ENCODE data around the gene SYNGR1.

SYNGR1 gene

DNA sequence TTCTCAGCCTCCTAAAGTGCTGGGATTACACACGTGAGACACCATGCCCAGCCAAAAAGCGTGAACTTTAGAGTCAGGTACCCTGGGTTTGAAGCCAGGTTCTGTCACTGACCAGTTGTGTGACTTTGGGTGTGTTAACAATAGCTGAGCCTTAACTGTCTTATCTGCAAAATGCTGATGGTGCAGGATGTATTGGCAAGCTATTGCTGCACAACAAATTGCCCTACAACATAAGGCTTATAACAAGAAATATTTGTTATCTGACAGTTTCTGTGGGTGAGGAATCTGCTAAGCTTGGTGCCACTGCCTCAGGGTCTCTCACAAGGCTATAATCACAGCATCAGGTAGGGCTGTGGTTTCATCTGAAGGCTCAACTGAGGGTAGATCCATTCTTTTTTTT is 21.9 kb downstream of the SYNGR1 start:
- no peak for DNase-seq (ENCODE audit: low read depth)

DNA sequence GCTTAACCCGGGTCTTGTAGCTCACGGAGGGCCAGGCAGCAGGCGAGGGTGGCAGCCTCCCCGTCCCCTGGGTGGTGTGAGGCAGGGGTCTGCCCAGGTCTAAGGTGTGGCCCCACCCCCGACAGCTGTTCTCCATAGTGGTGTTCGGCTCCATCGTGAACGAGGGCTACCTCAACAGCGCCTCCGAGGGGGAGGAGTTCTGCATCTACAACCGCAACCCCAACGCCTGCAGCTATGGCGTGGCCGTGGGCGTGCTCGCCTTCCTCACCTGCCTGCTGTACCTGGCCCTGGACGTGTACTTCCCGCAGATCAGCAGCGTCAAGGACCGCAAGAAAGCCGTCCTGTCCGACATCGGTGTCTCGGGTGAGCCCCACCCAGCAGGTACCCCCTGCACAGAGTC is 24.4 kb downstream of the SYNGR1 start:
- no peak for DNase-seq (ENCODE audit: low read depth)

DNA sequence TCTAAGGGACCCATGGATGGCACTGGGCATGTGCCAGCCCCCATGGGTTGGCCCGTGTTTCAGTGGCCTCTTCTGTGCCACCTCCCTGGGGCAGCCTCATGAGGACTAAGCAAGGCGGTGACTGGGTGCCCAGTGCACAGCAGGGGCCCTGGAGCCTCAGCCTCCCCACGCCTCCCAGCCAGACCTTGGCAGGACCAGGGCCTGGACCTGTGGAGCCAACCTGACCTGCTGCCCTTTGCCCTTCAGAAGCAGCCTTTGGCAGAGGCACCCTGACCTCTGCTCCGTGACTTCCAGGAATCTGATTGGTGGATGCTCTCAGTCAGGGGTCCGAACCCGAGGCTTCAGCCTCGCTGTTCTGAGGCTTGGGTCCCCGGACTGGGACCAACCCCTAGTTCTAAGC is 25.0 kb downstream of the SYNGR1 start:
- DNase-seq (ENCODE audit: low read depth), result no peak

DNA sequence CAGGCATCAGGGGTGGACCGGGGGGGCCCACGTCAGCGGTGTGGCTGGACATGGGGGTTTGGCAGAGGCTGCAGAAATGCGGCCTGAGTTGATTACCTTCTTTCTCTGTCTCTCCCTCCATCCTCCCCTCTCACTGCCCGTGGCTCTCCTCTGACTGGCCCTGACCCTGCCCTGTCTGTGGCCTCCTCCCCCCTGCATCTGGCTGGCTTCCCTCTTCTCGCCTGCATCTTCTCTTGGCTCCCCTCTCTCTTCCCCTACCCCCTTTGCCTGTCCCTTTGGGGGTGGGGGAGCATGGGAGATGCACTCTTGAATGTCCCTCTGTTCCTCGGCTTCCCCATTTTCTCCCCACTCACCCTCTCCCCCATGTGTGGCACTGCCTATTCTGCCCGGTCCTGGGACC is 25.9 kb downstream of the SYNGR1 start:
- no peak for DNase-seq (ENCODE audit: low read depth)

DNA sequence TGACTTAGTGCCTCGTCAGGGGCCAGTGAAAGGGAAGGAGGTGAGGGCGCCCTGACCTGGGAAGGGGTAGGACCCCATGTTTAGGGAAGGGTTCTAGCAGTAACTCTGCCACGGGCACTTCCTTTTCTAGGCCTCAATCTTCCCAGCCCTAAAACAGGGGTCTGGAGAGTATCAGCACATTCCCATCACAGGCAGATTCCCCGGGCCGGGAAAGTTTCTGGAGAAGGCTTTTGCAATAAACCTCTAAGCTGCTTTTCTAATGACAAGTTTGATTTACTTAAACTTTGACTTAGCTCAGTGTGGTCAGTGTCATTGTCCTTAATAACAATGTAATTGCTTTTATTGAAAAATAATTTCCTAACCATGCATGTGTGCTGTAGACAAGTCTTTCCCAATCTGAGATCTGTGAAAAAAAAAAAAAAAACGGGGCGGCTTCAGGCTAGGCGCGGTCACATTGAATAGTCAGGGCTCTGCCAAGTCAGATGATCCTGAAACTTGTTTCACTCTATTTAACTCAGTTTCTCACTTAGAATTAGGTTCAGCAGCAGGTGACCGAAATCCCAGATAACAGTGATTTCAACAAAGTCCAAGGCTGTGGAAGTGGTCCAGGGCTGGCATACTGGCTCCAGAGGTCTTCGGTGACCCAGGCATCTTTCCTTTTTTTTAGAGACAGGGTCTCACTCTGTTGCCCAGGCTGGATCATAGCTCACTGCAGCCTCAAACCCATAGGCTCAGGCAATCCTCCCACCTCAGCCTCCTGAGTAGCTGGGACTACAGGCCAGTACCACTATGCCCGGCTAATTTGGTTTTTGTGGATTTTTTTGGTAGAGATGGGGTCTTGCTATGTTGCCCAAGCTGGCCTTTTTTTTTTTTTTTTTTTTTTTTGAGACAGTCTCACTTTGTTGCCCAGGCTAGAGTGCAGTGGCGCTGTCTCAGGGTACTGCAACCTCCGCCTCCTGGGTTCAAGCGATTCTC is 30.3 kb downstream of the SYNGR1 start:
- no peak for DNase-seq (ENCODE audit: low read depth)

DNA sequence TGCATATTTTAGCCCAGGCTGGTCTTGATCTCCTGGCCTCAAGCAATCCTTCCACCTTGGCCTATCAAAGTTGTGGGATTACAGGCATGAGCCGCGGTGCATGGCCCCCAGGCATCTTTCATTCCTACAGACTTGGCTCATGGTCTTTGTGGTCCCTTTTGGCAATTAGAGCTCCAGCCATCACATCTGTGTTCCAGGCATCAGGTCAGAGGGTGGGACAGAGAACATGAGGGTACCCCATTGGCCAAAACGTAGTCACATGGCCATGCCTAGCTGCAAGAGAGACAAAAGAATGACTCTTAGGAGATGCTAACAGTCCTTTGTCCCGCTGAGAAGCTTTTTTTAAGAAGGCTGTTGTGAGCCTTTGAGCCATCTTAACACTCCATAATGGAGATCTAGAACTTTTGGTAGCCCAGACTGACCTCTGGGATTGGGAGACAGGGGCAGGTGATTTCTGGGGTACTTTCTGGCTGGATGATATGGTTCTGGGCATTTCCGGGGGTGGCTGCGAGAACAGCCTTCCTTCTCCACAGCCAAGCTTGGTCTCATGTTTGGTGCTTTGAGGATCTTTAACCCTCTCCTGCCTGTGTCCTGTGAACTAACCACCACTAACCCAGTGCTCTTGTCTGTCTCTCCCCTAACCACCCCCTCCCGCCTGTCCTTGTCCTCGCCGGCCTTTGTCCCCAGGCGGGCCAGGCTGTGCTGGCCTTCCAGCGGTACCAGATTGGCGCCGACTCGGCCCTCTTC is 31.4 kb downstream of the SYNGR1 start:
- DNase-seq (ENCODE audit: low read depth), result no peak

DNA sequence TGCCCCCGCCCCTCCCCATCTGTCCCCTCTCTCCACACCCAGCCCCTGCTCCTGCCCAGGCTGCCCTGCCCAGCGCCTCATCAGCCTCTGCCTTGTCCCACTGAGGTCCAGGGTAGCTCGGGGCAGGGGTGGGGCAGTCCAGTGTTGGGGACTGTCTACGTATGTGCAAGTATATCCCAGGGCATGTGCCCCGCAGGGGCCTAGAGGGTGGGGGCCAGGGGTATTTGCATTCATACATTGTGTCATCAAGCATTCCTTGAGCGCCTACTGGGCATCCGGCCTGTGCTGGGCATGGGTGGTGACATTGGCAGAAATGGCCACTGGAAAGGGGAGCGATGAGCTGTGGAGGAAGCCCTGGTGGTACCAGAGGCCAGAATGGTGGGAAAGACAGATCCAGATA is 32.1 kb downstream of the SYNGR1 start:
- no peak for DNase-seq (ENCODE audit: low read depth)

DNA sequence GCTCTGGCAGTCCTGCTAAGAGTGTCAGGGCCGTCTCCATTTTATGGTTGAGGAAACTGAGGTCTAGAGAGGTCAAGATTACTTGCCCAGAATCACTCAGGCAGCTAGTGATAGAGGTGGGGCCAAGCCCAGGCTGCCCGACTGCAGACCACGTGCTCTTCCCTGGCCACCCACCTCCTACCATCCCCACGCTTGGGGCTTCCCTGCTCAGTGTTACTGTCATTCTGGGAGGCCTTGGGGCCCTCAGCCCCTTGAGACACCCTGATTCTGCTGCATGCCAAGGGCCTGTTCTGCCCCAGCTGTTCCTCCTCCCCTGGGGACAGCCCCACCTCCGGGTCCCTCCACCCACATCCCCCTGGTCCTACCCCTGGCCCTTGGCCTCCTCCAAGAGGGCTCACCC is 32.6 kb downstream of the SYNGR1 start:
- no peak for DNase-seq (ENCODE audit: low read depth)

DNA sequence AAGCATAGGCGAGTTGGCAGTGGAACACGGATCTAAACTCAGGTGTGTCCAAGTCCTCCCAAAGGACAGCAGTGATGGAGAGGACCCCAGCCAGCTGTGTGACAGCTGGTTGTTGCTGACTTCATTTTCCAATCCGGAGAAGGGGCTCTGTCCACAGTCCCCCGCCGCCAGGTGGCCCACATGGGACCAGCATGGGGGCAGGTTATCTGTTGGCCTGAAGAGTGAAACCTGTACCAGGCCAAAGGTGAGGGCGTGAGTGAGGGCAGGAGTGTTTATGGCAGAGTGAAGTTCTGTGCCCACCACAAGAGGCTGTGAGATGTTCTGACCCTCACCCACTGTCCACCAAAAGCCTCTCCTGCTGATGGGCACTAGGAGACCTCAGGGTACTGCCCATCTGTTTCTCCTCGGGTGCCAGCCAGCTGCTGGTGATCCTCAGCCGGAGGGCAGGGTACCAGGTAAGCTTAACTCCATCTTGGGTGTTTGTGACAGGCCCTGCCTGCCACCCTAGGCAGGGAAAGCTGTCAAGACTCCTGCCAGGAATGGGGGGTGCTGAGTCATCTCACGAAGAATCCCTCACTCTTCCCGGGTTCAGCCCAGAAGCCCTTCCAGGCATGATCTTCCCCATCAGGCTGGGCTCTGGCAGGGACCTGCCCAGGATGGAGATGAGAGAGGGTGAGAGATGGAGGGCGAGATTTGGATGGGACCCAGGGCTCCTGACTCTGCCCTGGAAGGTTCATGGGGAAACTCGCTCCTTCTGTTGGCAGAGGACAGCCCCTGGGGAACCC is 34.2 kb downstream of the SYNGR1 start:
- DNase-seq (ENCODE audit: low read depth), result no peak

DNA sequence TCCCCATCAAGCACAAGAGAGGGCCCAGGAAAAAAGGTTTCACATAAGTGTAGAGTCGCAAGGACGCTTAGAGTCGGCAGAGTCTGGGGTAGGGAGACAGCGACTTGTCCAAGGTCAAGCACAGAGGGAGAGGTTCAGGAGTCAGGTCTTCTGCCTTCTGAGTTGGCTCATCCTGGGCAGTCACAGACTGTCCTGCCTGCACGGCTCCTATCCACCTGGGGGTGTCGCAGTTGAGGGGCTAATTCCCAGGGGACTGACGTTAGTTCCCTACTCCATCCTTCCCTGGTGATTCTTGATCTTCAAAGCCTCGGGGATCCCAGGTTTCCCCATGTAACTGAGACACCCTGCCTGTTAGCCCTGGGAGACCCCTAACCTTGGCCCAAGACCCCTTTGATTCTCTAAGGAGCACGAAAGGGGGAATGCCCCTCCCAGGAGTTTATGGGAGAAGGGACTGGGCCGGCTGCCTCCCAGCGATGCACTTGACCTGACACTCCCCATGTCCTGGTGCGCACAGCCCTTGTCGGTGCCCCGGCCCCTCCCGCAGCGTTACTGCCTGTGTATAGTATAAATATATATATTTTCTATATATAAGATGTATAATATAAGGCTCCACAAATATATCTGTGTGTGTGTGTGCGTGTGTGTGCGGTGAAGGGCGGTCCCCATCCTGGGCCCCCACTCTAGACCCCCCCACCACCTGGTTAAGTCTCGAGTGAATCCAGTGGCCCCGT is 35.1 kb downstream of the SYNGR1 start:
- no peak for DNase-seq (ENCODE audit: low read depth)

DNA sequence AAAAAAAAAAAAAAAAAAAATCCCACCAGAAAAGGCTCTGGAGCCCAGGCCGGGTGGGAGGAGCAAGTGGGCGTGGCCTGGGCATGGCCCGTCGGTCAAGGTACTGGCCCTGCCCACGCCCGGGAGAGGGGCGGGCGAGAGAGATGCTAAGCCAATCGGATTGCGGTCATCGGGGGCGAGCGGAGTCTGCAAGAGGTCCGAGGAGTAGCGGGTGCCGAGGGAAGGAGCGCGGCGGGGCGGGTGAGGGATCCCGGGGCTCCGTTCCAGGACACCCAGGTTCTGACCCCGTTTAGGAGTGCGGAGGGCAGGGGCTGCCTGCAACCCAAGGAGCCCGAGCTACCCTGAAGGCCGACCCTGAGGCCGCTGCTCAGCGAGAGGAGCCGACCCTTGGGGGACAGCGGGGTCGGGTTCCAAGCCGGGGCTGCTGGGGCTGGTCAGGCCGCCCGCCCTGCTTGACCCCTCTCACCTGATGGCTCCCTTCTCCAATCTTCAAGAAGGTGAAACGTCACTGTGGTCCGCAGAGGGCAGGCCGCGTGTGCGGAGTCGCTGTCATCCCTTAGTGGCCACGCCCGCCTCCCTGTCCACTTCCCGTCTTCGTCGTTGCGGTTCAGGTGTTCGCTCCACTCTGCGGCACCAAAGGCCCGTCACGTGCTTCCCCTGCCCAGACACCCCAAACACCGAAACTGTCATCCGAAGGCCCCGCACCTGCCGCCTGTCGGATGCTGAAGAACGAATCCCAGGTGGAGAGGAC is 38.6 kb downstream of the SYNGR1 start:
- peak; percentile 58 for DNase-seq (ENCODE audit: low read depth)

DNA sequence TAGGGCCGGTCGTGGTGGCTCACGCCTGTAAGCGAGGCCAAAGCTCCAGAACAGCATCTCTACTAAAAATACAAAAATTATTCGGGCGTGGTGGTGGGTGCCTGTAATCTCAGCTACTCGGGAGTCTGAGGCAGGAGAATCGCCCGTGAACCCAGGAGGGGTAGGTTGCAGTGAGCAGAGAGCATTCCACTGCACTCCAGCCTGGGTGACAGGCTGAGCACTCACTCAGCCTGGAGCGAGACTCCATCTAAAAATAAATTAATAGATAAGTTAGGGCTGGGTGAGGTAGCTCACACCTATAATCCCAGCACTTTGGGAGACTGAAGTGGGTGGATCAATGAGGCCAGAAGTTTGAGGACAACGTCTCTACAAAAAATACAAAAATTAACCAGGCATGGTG is 39.6 kb downstream of the SYNGR1 start:
- no peak for DNase-seq (ENCODE audit: low read depth)

DNA sequence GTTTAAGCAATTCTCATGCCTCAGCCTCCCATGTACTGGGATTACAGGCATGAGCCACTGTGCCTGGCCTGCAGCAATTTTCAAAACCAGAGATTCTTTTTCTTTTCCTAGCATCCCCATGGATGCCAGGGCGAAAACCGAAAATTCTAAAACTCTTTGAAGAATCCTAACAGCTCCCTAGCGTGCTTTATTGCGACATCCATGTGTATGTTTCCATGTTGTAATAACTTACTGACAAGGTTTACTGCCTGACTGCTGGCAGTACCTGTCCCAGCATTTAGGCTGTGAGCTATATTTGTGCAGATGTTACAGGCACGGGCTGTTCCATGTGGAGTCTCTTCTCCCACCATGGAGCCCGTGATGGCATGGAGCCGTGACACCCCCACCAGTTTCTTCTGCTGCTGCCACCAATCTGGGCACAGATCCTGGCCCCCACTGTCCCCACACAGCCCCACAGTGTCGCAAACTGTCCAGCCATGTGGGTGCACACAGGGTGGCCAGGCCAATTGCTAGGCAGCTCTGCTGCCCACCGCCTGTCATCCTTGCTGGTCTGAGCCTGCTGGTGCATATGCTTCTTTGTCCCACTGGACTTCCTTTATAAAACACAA is 42.7 kb downstream of the SYNGR1 start:
- DNase-seq (ENCODE audit: low read depth), result no peak

DNA sequence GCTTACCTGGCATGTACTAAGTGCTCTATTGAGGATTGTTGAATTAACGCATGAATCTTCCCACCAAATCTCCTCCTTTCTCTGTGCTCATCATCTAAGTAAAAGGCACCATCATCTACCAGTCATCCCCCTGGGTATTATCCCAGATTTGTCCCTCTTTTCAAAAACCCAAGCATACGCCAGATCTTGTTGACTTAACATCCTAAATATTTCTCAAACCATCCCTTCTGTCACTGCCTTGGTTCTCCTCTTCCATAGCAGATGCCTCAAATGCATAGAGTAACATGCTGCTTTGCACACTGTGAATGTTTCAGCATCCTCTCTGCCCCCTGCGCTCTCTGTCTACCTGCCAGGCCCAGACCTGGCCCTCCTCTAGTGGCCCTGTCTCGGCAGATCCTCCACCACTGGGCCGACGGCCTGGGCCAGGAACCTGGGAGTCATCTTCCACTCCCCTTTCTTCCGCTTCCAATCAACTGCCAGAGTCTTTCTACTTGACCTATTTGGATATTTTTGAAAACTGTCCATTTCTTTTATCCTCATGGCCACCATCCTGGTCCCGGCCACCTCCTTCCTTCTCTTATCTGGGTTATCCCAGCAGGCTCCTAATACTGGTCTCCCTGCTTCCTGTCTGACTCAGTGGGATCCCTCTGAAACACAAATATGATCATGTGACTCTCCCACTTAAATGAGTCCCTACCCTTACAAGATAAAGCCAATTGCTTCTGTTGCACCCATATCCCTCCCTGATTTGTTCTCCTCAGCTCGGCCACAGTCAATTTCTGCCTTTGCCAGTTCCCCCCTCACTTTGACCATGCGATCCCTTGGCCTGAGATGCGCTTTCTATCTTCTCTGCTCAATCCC is 46.4 kb downstream of the SYNGR1 start:
- no peak for DNase-seq (ENCODE audit: low read depth)

DNA sequence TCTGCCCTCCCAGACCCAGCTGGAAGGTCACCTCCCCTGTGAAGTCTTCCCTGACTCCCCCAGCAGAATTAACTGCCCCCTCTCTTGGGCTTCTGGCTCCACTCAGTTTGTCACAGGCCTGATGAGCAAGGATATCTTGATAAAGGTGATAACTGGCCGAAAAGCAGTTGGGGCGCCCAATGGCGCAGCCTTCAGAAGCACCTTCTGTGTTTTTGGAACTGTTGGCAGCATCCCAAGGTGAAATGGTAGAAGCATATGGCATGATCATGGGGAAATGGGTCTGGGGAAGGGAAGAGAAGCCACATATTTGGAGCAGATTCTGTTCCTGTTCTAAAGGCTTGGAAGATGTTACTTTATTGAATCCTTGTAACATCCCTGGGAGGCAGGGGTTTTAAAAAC is 47.0 kb downstream of the SYNGR1 start:
- no peak for DNase-seq (ENCODE audit: low read depth)

DNA sequence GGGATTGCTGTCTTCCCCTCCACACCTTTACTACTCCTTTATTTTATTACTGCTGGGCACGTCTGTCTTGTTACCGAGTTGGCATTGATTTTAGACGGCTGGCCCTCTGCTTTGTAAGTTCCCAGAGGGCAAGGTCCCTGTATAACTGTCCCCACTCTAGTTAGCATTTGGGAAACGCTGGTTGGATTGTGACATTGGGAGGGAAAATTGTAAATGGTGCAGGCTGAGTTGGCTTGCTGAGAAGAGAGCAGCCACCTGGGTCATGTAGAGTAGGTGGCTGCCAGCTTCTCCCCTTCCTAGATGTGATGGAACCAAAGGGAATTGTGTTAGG is 51.5 kb downstream of the SYNGR1 start:
- DNase-seq (ENCODE audit: low read depth), result no peak

DNA sequence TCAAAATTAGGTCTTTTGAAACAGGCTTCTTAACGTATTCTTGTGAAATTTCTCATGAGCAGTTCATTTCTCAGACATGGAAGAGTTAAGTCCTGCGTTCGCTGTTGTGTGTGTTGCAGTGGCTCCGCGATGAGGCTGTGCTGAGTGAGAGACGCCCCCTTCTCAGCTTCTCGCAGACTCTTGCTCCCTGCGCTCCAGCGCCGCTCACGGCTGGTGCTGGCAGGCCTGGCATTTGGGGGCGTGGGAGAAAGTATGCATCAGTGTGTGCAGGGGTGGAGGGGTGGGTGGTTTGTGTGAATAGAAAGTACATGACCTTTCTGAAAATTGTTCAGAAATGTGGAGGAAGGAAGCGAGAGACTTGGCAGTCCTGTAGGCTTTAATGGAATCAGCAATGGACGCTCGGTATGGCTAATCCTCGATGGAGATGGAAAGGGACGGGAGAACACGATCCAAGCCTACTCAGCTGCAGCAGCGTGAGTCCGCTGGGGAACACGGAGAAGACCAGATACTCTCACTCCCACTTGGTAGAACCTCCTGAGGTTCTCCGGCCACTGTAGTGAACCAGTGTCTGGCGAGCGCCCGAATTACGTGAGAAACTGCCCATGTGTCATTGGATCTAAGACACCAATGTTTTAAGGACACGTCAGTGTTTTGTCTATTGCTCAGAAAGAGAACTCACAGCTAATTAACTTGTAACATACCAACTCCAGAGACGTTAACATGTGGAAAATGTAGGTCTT is 55.7 kb downstream of the SYNGR1 start:
- DNase-seq (ENCODE audit: low read depth), result peak; percentile 12

DNA sequence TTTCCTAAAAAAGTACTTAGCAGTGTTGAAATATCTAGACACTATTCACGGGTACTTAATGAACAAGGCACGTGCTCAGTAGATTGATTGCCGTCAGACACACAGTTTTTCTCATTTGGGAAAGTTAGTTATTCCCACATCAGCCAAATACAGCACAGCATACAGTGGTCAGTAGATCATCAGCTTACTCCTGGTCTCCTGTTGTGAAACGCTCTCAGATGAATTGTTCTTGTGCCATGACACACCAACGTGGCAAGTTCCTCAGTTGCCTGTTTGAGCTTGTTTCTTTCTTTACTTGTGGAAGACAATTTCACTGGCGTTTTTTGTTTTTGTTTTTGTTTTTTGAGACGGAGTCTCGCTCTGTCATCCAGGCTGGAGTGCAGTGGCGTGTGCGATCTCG is 58.4 kb downstream of the SYNGR1 start:
- no peak for DNase-seq (ENCODE audit: low read depth)

DNA sequence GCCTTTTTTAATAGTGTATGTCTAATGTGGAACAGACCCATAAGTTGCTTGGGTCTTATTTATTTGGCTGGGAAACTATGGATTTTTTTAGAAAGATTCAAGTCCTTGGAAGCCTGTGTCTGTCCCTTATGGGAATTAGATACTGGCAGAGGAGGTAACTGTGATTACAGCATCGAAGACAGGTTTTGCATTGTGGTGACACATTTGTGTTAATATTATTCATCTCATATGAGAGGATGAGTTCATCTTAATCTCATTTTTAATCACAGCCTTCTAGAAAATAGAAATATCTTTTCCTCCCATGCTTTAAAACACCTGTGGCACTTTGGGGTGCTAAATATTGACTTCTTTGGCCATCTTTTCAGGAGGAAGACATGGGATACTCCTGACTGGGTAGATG is 59.0 kb downstream of the SYNGR1 start:
- DNase-seq (ENCODE audit: low read depth), result no peak
